K562 (cell line): ENCODE data around the gene GEMIN8. TPM values are rescaled to one million over a fixed set of nuclear protein-coding genes. Genes with fewer than 3 reads are reported as not detected.

ENCODE experiments used
- ATAC-seq: fragments of 200-7000 bp; cut with Tn5 transposase; 3 replicates; pipeline ENCODE4 v1.9.1; 2020; ENCODE audit warnings: moderate library complexity
- BruUV-seq: library from RNA; stranded (reverse); fragments of 400-500 nt; replicated peaks from 2 replicates; lab custom pipeline; 2021; lab: Mats Ljungman, UMichigan
- CTCF ChIA-PET: fragments of 300-600 bp; formaldehyde crosslinking; extraction: SDS; loops from one replicate; lab custom pipeline; 2021; ENCODE audit warnings: low intra/inter-chr PET ratio; lab: Yijun Ruan, JAX
- POLR2A ChIA-PET: fragments of 300-600, 350-650 bp; sonication (Branson Sonifier 250); formaldehyde crosslinking; extraction: SDS; loops from one replicate; lab custom pipeline; 2021; ENCODE audit warnings: antibody characterized with exemption, inconsistent platforms; lab: Yijun Ruan, JAX
- DNase-seq, 4 experiments: peaks; one replicate each; pipeline versions ENCODE4 v3.0.0 to v3.0.0-alpha.2; 2011 to 2018; ENCODE audit warnings: low spot score in 3 of 4, mixed read lengths in 3 of 4; ENCODE audit errors: extremely low read depth in 1 of 4
- FAIRE-seq: peaks from 2 replicates; lab custom pipeline; 2011; peaks lifted over from hg19 to GRCh38; lab: Jason Lieb, UNC
- H2AFZ ChIP-seq: 2 replicates; pipeline ENCODE4 v1.6.0; 2011; ENCODE audit warnings: low read depth, low read length, control low read depth, inconsistent platforms
- H3K27ac ChIP-seq: fragments of 200-600 bp; 3 replicates; pipeline ENCODE4 v1.8.0; 2011; ENCODE audit warnings: low read depth, mild to moderate bottlenecking, control low read depth, inconsistent platforms, low read length, moderate library complexity, mixed read lengths; ENCODE audit errors: extremely low read depth
- H3K27me3 ChIP-seq, 2 experiments: fragments of 300-600 bp in 1 of 2; 2 replicates in 1 of 2; 3 replicates in 1 of 2; pipeline versions ENCODE4 v1.6.0 to v1.8.0; 2011; ENCODE audit warnings: inconsistent platforms in 2 of 2, low read length in 2 of 2, mild to moderate bottlenecking in 1 of 2, mixed read lengths in 1 of 2, moderate library complexity in 1 of 2; ENCODE audit not compliant: control insufficient read depth in 2 of 2, insufficient read depth in 2 of 2
- H3K36me3 ChIP-seq: fragments of 300-600 bp; 3 replicates; pipeline ENCODE4 v1.8.0; 2011; ENCODE audit warnings: mild to moderate bottlenecking, low read length, inconsistent platforms; ENCODE audit not compliant: control insufficient read depth, insufficient read depth
- H3K4me1 ChIP-seq, 2 experiments: fragments of 200-600 bp in 1 of 2; replicated peaks in 1 of 2; 2 replicates in 1 of 2; 3 replicates in 1 of 2; pipeline versions ENCODE4 v1.5.1 to v1.8.0; 2011; ENCODE audit warnings: inconsistent platforms in 2 of 2, low read length in 2 of 2, mild to moderate bottlenecking in 1 of 2, mixed read lengths in 1 of 2, moderate library complexity in 1 of 2; ENCODE audit not compliant: control insufficient read depth in 2 of 2, insufficient read depth in 2 of 2
- H3K4me2 ChIP-seq: 2 replicates; pipeline ENCODE4 v1.6.1; 2011; ENCODE audit warnings: low read length, control low read depth, inconsistent platforms, mixed read lengths; ENCODE audit not compliant: insufficient read depth
- H3K4me3 ChIP-seq: fragments of 200-600 bp; sonication (generic), shearing (Covaris generic); 2 replicates; pipeline ENCODE4 v1.5.1; 2016; ENCODE audit warnings: control low read depth, inconsistent platforms
- H3K79me2 ChIP-seq: fragments of 200-600 bp; 3 replicates; pipeline ENCODE4 v1.8.0; 2011; ENCODE audit warnings: low read length, inconsistent platforms; ENCODE audit not compliant: control insufficient read depth, insufficient read depth
- H3K9ac ChIP-seq, 2 experiments: 2 replicates each; pipeline versions ENCODE4 v1.6.0 to v1.6.1; 2011; ENCODE audit warnings: low read depth in 2 of 2, low read length in 2 of 2, control low read depth in 1 of 2, inconsistent platforms in 1 of 2, mild to moderate bottlenecking in 1 of 2, mixed read lengths in 1 of 2; ENCODE audit not compliant: insufficient read depth in 1 of 2
- H3K9me1 ChIP-seq: one replicate; pipeline ENCODE4 v1.6.0; 2011; ENCODE audit warnings: inconsistent platforms, mild to moderate bottlenecking, low read length, moderate library complexity; ENCODE audit not compliant: control insufficient read depth, insufficient read depth
- H3K9me3 ChIP-seq: replicated peaks from 2 replicates; pipeline ENCODE4 v1.5.1; 2011; ENCODE audit warnings: low read depth, low read length, inconsistent platforms; ENCODE audit not compliant: control insufficient read depth, insufficient read depth
- H4K20me1 ChIP-seq: replicated peaks from 2 replicates; pipeline ENCODE4 v1.6.1; 2011; ENCODE audit warnings: low read length, inconsistent platforms, mixed read lengths; ENCODE audit not compliant: control insufficient read depth, insufficient read depth
- ETV6 ChIP-seq, 3 experiments: fragments of 150-350 bp in 1 of 3; sonication (generic) in 1 of 3; formaldehyde crosslinking in 1 of 3; IDR thresholded peaks; 2 replicates each; pipeline versions ENCODE4 v1.6.1 to v1.8.0; 2014 to 2022; ENCODE audit warnings: borderline replicate concordance in 2 of 3, low read depth in 2 of 3, antibody characterized with exemption in 1 of 3, low read length in 1 of 3, mild to moderate bottlenecking in 1 of 3, missing genetic modification reagents in 1 of 3
- WGBS: fragments of 100-300 bp; shearing (Covaris generic); methylation state at CpG from one replicate; pipeline ENCODE4 v1.1.6; 2016; ENCODE audit warnings: low coverage, mixed read lengths; ENCODE audit not compliant: insufficient coverage; ENCODE audit errors: missing lambda C conversion rate; 5-methylcytosine and 5-hydroxymethylcytosine counted together
- in situ Hi-C: fragments of 300-500 bp; cut with MboI; formaldehyde crosslinking; loops from 4 replicates; pipeline ENCODE4 v1.15.0; 2018; ENCODE audit warnings: inconsistent platforms, mixed read lengths
- intact Hi-C: fragments of 100-400 bp; cut with micrococcal nuclease; formaldehyde crosslinking; loops from 2 replicates; pipeline ENCODE4 v1.14.2; 2022
- polyA plus RNA-seq, 8 experiments: library from polyadenylated mRNA; depleted of rRNA in 4 of 8; stranded (reverse) in 5 of 8; unstranded in 3 of 8; fragments of >200 nt; fragmentation: Nextera tagmentation in 2 of 8; fragmentation: Illumina TruSeq in 1 of 8; extraction: Ambion mirVana in 2 of 8; extraction: Trizol in 1 of 8; gene quantifications; 2 replicates each; pipeline versions ENCODE4 v1.2.1 to v1.2.3, GENCODE V29; 2011 to 2014; ENCODE audit warnings: inconsistent platforms in 1 of 8, missing spikeins in 1 of 8
- total RNA-seq, 7 experiments: library from RNA; depleted of rRNA in 6 of 7; stranded (reverse); fragments of >200 nt in 6 of 7; fragmentation: Illumina TruSeq in 2 of 7; extraction: Trizol in 2 of 7; gene quantifications; 2 replicates each; pipeline versions ENCODE4 v1.2.1 to v1.2.3, GENCODE V29; 2011 to 2021; ENCODE audit warnings: low replicate concordance in 1 of 7
- TF ChIP-seq, protein P1 (sequence below), 2 experiments: IDR thresholded peaks in 1 of 2; conservative IDR thresholded peaks in 1 of 2; 2 replicates each; pipeline ENCODE4 v1.6.1; 2016; ENCODE audit warnings: low read depth in 2 of 2, mild to moderate bottlenecking in 1 of 2, missing compliant biosample characterization in 1 of 2, missing genetic modification characterization in 1 of 2, moderate library complexity in 1 of 2

Gene GEMIN8
- total and polyA plus RNA-seq, 9 of the 15 experiments (the other 6 are each of a cell fraction or from before 2014, with no cell fraction given) = 10.9 to 29.1 (median 16.9) TPM

DNA sequence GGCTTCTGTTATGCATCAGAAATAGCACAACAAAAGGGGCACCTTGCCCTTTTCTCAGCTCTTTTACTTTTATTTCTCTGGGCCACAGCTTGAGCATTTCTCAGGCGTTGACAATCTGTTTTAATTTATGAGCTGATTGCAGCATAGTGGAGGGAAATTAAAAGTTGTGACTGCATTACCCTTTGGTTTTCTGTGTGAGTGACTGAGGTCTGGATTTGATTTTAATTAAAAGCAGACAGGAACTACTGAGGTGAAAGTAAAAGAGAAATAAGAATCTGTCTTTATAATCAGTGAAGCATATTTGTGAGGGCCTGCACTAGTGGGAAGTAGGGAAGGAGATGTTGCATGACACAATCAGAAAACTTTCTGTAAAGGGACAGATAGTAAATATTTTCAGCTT, 43.4 kb upstream of the GEMIN8 start:
- Histone ChIP-seq H3K4me3 (no peak overlapping the region), H3K9me3 (no peaks in the 10 kb centered on the region), H3K9me1 (no peaks in the 10 kb centered on the region), H2AFZ (0 out of 2 replicates have a peak overlapping the region, but pooled peaks have one; percentile 40), H3K27me3 (no peaks in the 10 kb centered on the region), H4K20me1 (no peaks in the 10 kb centered on the region), H3K4me1 (no peaks in the 10 kb centered on the region; a peak in 1 of 5 replicates), H3K27ac (no peak overlapping the region), H3K79me2 (no peaks in the 10 kb centered on the region), H3K9ac (no peak overlapping the region), H3K36me3 (no peaks in the 10 kb centered on the region), H3K4me2 (no peak overlapping the region)
- ChIA-PET POLR2A (no interaction called here), CTCF (no interaction called here)
- in situ Hi-C loops (no loop called here), intact Hi-C loops (no loop called here)
- BruUV-seq = no TSS peak
- DNase-seq = no peak
- TF ChIP-seq ETV6 (IDR thresholded peaks at IDR 0.05; ENCODE audit: borderline replicate concordance in 1 of 2, low read depth in 2 of 2, low read length in 1 of 2) (no peak), ETV6 (CRISPR knock-in tag; IDR thresholded peaks at IDR 0.05; ENCODE audit: borderline replicate concordance) (no peak)
- TF ChIP-seq, protein P1, sequence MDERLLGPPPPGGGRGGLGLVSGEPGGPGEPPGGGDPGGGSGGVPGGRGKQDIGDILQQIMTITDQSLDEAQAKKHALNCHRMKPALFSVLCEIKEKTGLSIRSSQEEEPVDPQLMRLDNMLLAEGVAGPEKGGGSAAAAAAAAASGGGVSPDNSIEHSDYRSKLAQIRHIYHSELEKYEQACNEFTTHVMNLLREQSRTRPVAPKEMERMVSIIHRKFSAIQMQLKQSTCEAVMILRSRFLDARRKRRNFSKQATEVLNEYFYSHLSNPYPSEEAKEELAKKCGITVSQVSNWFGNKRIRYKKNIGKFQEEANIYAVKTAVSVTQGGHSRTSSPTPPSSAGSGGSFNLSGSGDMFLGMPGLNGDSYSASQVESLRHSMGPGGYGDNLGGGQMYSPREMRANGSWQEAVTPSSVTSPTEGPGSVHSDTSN (CRISPR knock-in tag; IDR thresholded peaks at IDR 0.05; ENCODE audit: low read depth) = no peak
- TF ChIP-seq, protein P1 (tag; conservative IDR thresholded peaks at IDR 0.05; ENCODE audit: low read depth) = peak; percentile 32; the same call in 1 of the 2 replicates
- ATAC-seq = no peak
- WGBS = 8% methylated on average over 1 of the region's 1 CpG
- no peak for FAIRE-seq
